KMS-11 (cell line): ENCODE measurements around the gene NPTXR.

ENCODE experiments used
- H2AFZ ChIP-seq: fragments of 200-600 bp; sonication (generic); 2 replicates; pipeline ENCODE4 v1.6.1; 2016; ENCODE audit warnings: antibody characterized with exemption, mixed run types, low read depth
- H3K27ac ChIP-seq: fragments of 200-600 bp; sonication (generic); 2 replicates; pipeline ENCODE4 v1.6.1; 2016; ENCODE audit warnings: mild to moderate bottlenecking, mixed run types
- H3K27me3 ChIP-seq: fragments of 200-600 bp; sonication (generic); 2 replicates; pipeline ENCODE4 v1.6.1; 2017; ENCODE audit warnings: mild to moderate bottlenecking, low read depth, mixed run types, moderate library complexity; ENCODE audit not compliant: insufficient read depth
- H3K36me3 ChIP-seq: fragments of 200-600 bp; sonication (generic); 2 replicates; pipeline ENCODE4 v1.6.1; 2017; ENCODE audit warnings: mild to moderate bottlenecking, mixed run types; ENCODE audit not compliant: insufficient read depth
- H3K4me1 ChIP-seq: fragments of 200-600 bp; sonication (generic); 2 replicates; pipeline ENCODE4 v1.6.1; 2016; ENCODE audit warnings: mild to moderate bottlenecking, low read depth, mixed run types; ENCODE audit not compliant: poor library complexity, severe bottlenecking
- H3K4me2 ChIP-seq: fragments of 200-600 bp; sonication (generic); 2 replicates; pipeline ENCODE4 v1.7.0; 2016; ENCODE audit warnings: mild to moderate bottlenecking, mixed run types
- H3K4me3 ChIP-seq: fragments of 200-600 bp; sonication (generic); IDR thresholded peaks from 2 replicates; pipeline ENCODE4 v1.6.1; 2017; ENCODE audit warnings: low read depth, low read length, mixed read lengths; ENCODE audit not compliant: insufficient read depth
- H3K79me2 ChIP-seq: fragments of 200-600 bp; sonication (generic); 2 replicates; pipeline ENCODE4 v1.6.1; 2016; ENCODE audit warnings: low read depth, mixed run types; ENCODE audit not compliant: insufficient read depth
- H3K9ac ChIP-seq: fragments of 200-600 bp; sonication (generic); 2 replicates; pipeline ENCODE4 v1.6.1; 2016; ENCODE audit warnings: mild to moderate bottlenecking, mixed run types
- H4K20me1 ChIP-seq: fragments of 200-600 bp; sonication (generic); 2 replicates; pipeline ENCODE4 v1.6.1; 2016; ENCODE audit warnings: mild to moderate bottlenecking, mixed run types; ENCODE audit not compliant: insufficient read depth
- CTCF ChIP-seq: fragments of 200-600 bp; sonication (generic); conservative IDR thresholded peaks from 2 replicates; pipeline ENCODE4 v1.6.1; 2017; ENCODE audit warnings: low read depth, mild to moderate bottlenecking, antibody characterized with exemption, low read length, moderate library complexity, mixed read lengths

The NPTXR gene

GRCh38 chr22:38832005-38832978, 11.5 kb downstream of the NPTXR start:
- H3K79me2 ChIP-seq, result no peaks in the 10 kb centered on the region
- H4K20me1 ChIP-seq, result no peaks in the 10 kb centered on the region
- H3K4me1 ChIP-seq, result no peaks in the 10 kb centered on the region
- no peak overlapping the region for H3K4me2 ChIP-seq
- TF ChIP-seq CTCF, result no peak
- H3K9ac ChIP-seq, result no peak overlapping the region
- H3K27me3 ChIP-seq, result peaks cover 94% of the 10 kb centered on the region
- no peak overlapping the region for H3K27ac ChIP-seq
- no peak overlapping the region for H3K4me3 ChIP-seq
- no peak overlapping the region for H2AFZ ChIP-seq
- no peaks in the 10 kb centered on the region for H3K36me3 ChIP-seq

GRCh38 chr22:38831166-38831945, 12.5 kb downstream of the NPTXR start:
- Histone ChIP-seq H4K20me1 (no peaks in the 10 kb centered on the region), H3K4me3 (no peak overlapping the region), H3K9ac (no peak overlapping the region), H3K27me3 (peaks cover 94% of the 10 kb centered on the region), H3K4me2 (no peak overlapping the region), H3K79me2 (no peaks in the 10 kb centered on the region), H3K36me3 (no peaks in the 10 kb centered on the region), H3K4me1 (no peaks in the 10 kb centered on the region), H3K27ac (no peak overlapping the region), H2AFZ (no peak overlapping the region)
- no peak for TF ChIP-seq CTCF

GRCh38 chr22:38830845-38831108, 13.1 kb downstream of the NPTXR start:
- Histone ChIP-seq H3K4me3 (no peak overlapping the region), H3K4me1 (no peaks in the 10 kb centered on the region), H2AFZ (no peak overlapping the region), H3K36me3 (no peaks in the 10 kb centered on the region), H3K27ac (no peak overlapping the region), H4K20me1 (no peaks in the 10 kb centered on the region), H3K4me2 (no peak overlapping the region), H3K27me3 (peaks cover 92% of the 10 kb centered on the region), H3K9ac (no peak overlapping the region), H3K79me2 (no peaks in the 10 kb centered on the region)
- no peak for TF ChIP-seq CTCF

- no peak overlapping the region for H3K27ac ChIP-seq
- H3K4me1 ChIP-seq, result no peaks in the 10 kb centered on the region
- H3K79me2 ChIP-seq, result no peaks in the 10 kb centered on the region
- H3K36me3 ChIP-seq, result no peaks in the 10 kb centered on the region
- no peaks in the 10 kb centered on the region for H4K20me1 ChIP-seq
- no peak for TF ChIP-seq CTCF
- H2AFZ ChIP-seq, result no peak overlapping the region
- no peak overlapping the region for H3K4me3 ChIP-seq
- no peak overlapping the region for H3K4me2 ChIP-seq
- H3K9ac ChIP-seq, result no peak overlapping the region
- H3K27me3 ChIP-seq, result peaks cover 90% of the 10 kb centered on the region
These were observed 13.6 kb downstream of the NPTXR start for GRCh38 chr22:38830026-38830844.
